Loucy (cell line): ENCODE measurements around the gene VAV2.

Experiments used
- H2AFZ ChIP-seq: fragments of 200-600 bp; sonication (generic); 2 replicates; pipeline ENCODE4 v1.6.0; 2016; ENCODE audit warnings: antibody characterized with exemption, mild to moderate bottlenecking, low read length, moderate library complexity
- H3F3A ChIP-seq: fragments of 200-600 bp; 2 replicates; pipeline ENCODE4 v1.6.0; 2016; ENCODE audit warnings: antibody characterized with exemption, low read depth, mild to moderate bottlenecking
- H3K27me3 ChIP-seq: fragments of 200-600 bp; sonication (generic); 2 replicates; pipeline ENCODE4 v1.6.1; 2014; ENCODE audit warnings: low read length, mild to moderate bottlenecking; ENCODE audit not compliant: insufficient read depth, poor library complexity, severe bottlenecking
- H3K36me3 ChIP-seq: fragments of 200-600 bp; sonication (generic); 2 replicates; pipeline ENCODE4 v1.6.1; 2016; ENCODE audit warnings: low read length; ENCODE audit not compliant: insufficient read depth
- H3K4me1 ChIP-seq: fragments of 200-600 bp; sonication (generic); 2 replicates; pipeline ENCODE4 v1.5.1; 2014; ENCODE audit warnings: low read length, mild to moderate bottlenecking; ENCODE audit not compliant: insufficient read depth, poor library complexity, severe bottlenecking
- H3K4me2 ChIP-seq: fragments of 200-600 bp; sonication (generic); 2 replicates; pipeline ENCODE4 v1.6.0; 2014; ENCODE audit warnings: antibody characterized with exemption, low read length, low read depth, mild to moderate bottlenecking; ENCODE audit not compliant: poor library complexity, severe bottlenecking
- H3K4me3 ChIP-seq: fragments of 200-600 bp; sonication (generic); 2 replicates; pipeline ENCODE4 v1.5.1; 2014; ENCODE audit warnings: low read length, mild to moderate bottlenecking, mixed read lengths; ENCODE audit not compliant: poor library complexity, severe bottlenecking
- H3K79me2 ChIP-seq: fragments of 200-600 bp; sonication (generic); 2 replicates; pipeline ENCODE4 v1.6.1; 2014; ENCODE audit warnings: low read length; ENCODE audit not compliant: insufficient read depth
- H3K9ac ChIP-seq: fragments of 200-600 bp; sonication (generic); 2 replicates; pipeline ENCODE4 v1.6.0; 2014; ENCODE audit warnings: mild to moderate bottlenecking, low read depth, low read length, moderate library complexity; ENCODE audit not compliant: poor library complexity, severe bottlenecking
- H3K9me2 ChIP-seq: fragments of 200-600 bp; sonication (generic); replicated peaks from 2 replicates; pipeline ENCODE4 v1.6.1; 2016; ENCODE audit warnings: low read depth, low read length, mixed read lengths
- H3K9me3 ChIP-seq: fragments of 200-600 bp; sonication (generic); 2 replicates; pipeline ENCODE4 v1.6.1; 2014; ENCODE audit warnings: mild to moderate bottlenecking, antibody characterized with exemption, low read length, low read depth; ENCODE audit not compliant: insufficient read depth
- H4K20me1 ChIP-seq: fragments of 200-600 bp; sonication (generic); 2 replicates; pipeline ENCODE4 v1.6.0; 2014; ENCODE audit warnings: antibody characterized with exemption, low read length, mild to moderate bottlenecking; ENCODE audit not compliant: insufficient read depth, poor library complexity, severe bottlenecking
- CTCF ChIP-seq: fragments of 200-600 bp; sonication (generic); conservative IDR thresholded peaks from 2 replicates; pipeline ENCODE4 v1.5.1; 2014; ENCODE audit warnings: mild to moderate bottlenecking, antibody characterized with exemption, low read length
- EZH2phosphoT487 ChIP-seq: fragments of 200-600 bp; IDR thresholded peaks from 2 replicates; pipeline ENCODE4 v1.6.1; 2018; ENCODE audit warnings: antibody characterized with exemption, mild to moderate bottlenecking, moderate library complexity, borderline replicate concordance

The VAV2 gene

GRCh38 chr9:133833388-133834025, 158.6 kb downstream of the VAV2 start:
- Histone ChIP-seq H3K79me2 (no peaks in the 10 kb centered on the region), H3K4me2 (no peak overlapping the region), H3F3A (no peaks in the 10 kb centered on the region), H3K9me3 (no peaks in the 10 kb centered on the region), H3K4me3 (no peak overlapping the region), H3K9ac (no peak overlapping the region), H3K27me3 (no peaks in the 10 kb centered on the region), H3K9me2 (no peaks in the 10 kb centered on the region), H4K20me1 (no peaks in the 10 kb centered on the region), H2AFZ (no peak overlapping the region), H3K4me1 (no peaks in the 10 kb centered on the region), H3K36me3 (peaks cover 8% of the 10 kb centered on the region; the same call in 1 of the 2 replicates)
- TF ChIP-seq EZH2phosphoT487 (no peak), CTCF (no peak)

- H3K4me3 ChIP-seq, result no peak overlapping the region
- no peaks in the 10 kb centered on the region for H3K4me1 ChIP-seq
- H3K79me2 ChIP-seq, result no peaks in the 10 kb centered on the region
- H3K9me3 ChIP-seq, result no peaks in the 10 kb centered on the region
- no peaks in the 10 kb centered on the region for H3K27me3 ChIP-seq
- H3K4me2 ChIP-seq, result no peak overlapping the region
- no peak overlapping the region for H2AFZ ChIP-seq
- H3F3A ChIP-seq, result no peaks in the 10 kb centered on the region
- H3K36me3 ChIP-seq, result peaks cover 8% of the 10 kb centered on the region; the same call in 1 of the 2 replicates
- H4K20me1 ChIP-seq, result no peaks in the 10 kb centered on the region
- no peaks in the 10 kb centered on the region for H3K9me2 ChIP-seq
- TF ChIP-seq EZH2phosphoT487 (no peak), CTCF (no peak)
- H3K9ac ChIP-seq, result no peak overlapping the region
Measured at GRCh38 chr9:133832877-133833276, 159.2 kb downstream of the VAV2 start.

- H3K4me3 ChIP-seq, result no peak overlapping the region
- peaks cover 8% of the 10 kb centered on the region; the same call in 1 of the 2 replicates for H3K36me3 ChIP-seq
- TF ChIP-seq EZH2phosphoT487 (no peak), CTCF (no peak)
- H3K9ac ChIP-seq, result no peak overlapping the region
- H3K79me2 ChIP-seq, result no peaks in the 10 kb centered on the region
- H3K27me3 ChIP-seq, result no peaks in the 10 kb centered on the region
- no peaks in the 10 kb centered on the region for H4K20me1 ChIP-seq
- H3K9me2 ChIP-seq, result no peaks in the 10 kb centered on the region
- H3K4me2 ChIP-seq, result no peak overlapping the region
- no peaks in the 10 kb centered on the region for H3K9me3 ChIP-seq
- no peaks in the 10 kb centered on the region for H3F3A ChIP-seq
- H2AFZ ChIP-seq, result no peak overlapping the region
- H3K4me1 ChIP-seq, result no peaks in the 10 kb centered on the region
Measured at GRCh38 chr9:133830711-133831110, 161.4 kb downstream of the VAV2 start.
